ENCODE results near the gene SLC35F5.
"Not testable (repeated sequence)": the region's sequence is repeated elsewhere in the genome, so short reads cannot be mapped to it uniquely, and the experiment has no call there.

Gene SLC35F5

GRCh38 chr2:113755835-113756354 is 547 bp downstream of the SLC35F5 start:
- DNase-seq (ENCODE audit: low read depth in 2 of 2) = peak; percentile 3 to 22

GRCh38 chr2:113755035-113755834 is 1.2 kb downstream of the SLC35F5 start:
- no peak for DNase-seq (ENCODE audit: low read depth in 2 of 2)

GRCh38 chr2:113754160-113754559 is 2.3 kb downstream of the SLC35F5 start:
- no peak for DNase-seq (ENCODE audit: low read depth in 2 of 2)

- no peak for DNase-seq (ENCODE audit: low read depth in 2 of 2)
Measured at GRCh38 chr2:113750385-113750784, 6.1 kb downstream of the SLC35F5 start.

- no peak for DNase-seq (ENCODE audit: low read depth in 2 of 2)
Measured at GRCh38 chr2:113741091-113741490, 15.4 kb downstream of the SLC35F5 start.

- DNase-seq (ENCODE audit: low read depth in 2 of 2) = no peak
Measured at GRCh38 chr2:113739849-113740248, 16.6 kb downstream of the SLC35F5 start.

GRCh38 chr2:113734185-113734584 is 22.3 kb downstream of the SLC35F5 start:
- no peak for DNase-seq (ENCODE audit: low read depth in 2 of 2)

GRCh38 chr2:113724010-113724409 is 32.4 kb downstream of the SLC35F5 start:
- no peak for DNase-seq (ENCODE audit: low read depth in 2 of 2)

GRCh38 chr2:113723411-113723810 is 33.0 kb downstream of the SLC35F5 start:
- no peak for DNase-seq (ENCODE audit: low read depth in 2 of 2)

GRCh38 chr2:113720167-113720566 is 36.3 kb downstream of the SLC35F5 start:
- no peak for DNase-seq (ENCODE audit: low read depth in 2 of 2)

- DNase-seq (ENCODE audit: low read depth in 2 of 2) = no peak
Measured at GRCh38 chr2:113716291-113716690, 40.2 kb downstream of the SLC35F5 start.

GRCh38 chr2:113712941-113713340 is 43.5 kb downstream of the SLC35F5 start:
- no peak for DNase-seq (ENCODE audit: low read depth in 2 of 2)

GRCh38 chr2:113711851-113712250 is 44.6 kb downstream of the SLC35F5 start:
- DNase-seq (ENCODE audit: low read depth in 2 of 2) = no peak

- DNase-seq (ENCODE audit: low read depth in 2 of 2) = no peak
Measured at GRCh38 chr2:113709022-113709421, 47.4 kb downstream of the SLC35F5 start.

GRCh38 chr2:113707106-113707505 is 49.3 kb downstream of the SLC35F5 start:
- DNase-seq (ENCODE audit: low read depth in 2 of 2) = no peak

- no peak for DNase-seq (ENCODE audit: low read depth in 2 of 2)
Measured at GRCh38 chr2:113705982-113706523, 50.4 kb downstream of the SLC35F5 start.

- DNase-seq (ENCODE audit: low read depth in 2 of 2) = not testable (repeated sequence)
Measured at GRCh38 chr2:113704300-113704993, 52.0 kb downstream of the SLC35F5 start.

- no peak for DNase-seq (ENCODE audit: low read depth in 2 of 2)
Measured at GRCh38 chr2:113703386-113704299, 52.8 kb downstream of the SLC35F5 start.

- DNase-seq (ENCODE audit: low read depth in 2 of 2) = peak; percentile 23 to 28
Measured at GRCh38 chr2:113700186-113700841, 56.1 kb downstream of the SLC35F5 start.

- DNase-seq (ENCODE audit: low read depth in 2 of 2) = no peak
Measured at GRCh38 chr2:113698892-113699447, 57.5 kb downstream of the SLC35F5 start.

- not testable (repeated sequence) for DNase-seq (ENCODE audit: low read depth in 2 of 2)
Measured at GRCh38 chr2:113698251-113698650, 58.2 kb downstream of the SLC35F5 start.
